SK-N-SH (cell line): ENCODE measurements around the gene MYO18B.

Experiments used
- CHD2 ChIP-seq: fragments of 150-350 bp; IDR thresholded peaks from 2 replicates; pipeline ENCODE4 v1.6.1; 2018; ENCODE audit warnings: low read length; ENCODE audit not compliant: partially characterized antibody
- ELF1 ChIP-seq: IDR thresholded peaks from 2 replicates; pipeline ENCODE4 v1.4.0; 2012
- EP300 ChIP-seq, 2 experiments: IDR thresholded peaks; 2 replicates each; pipeline versions ENCODE4 v1.4.0 to v1.6.1; 2012; ENCODE audit warnings: borderline replicate concordance in 1 of 2, low read depth in 1 of 2, low read length in 1 of 2
- POLR2AphosphoS5 ChIP-seq: IDR thresholded peaks from 2 replicates; pipeline ENCODE4 v1.6.1; 2012; ENCODE audit warnings: low read depth, low read length
- RAD21 ChIP-seq: IDR thresholded peaks from 2 replicates; pipeline ENCODE4 v1.6.1; 2012; ENCODE audit warnings: mild to moderate bottlenecking, low read length
- SIN3A ChIP-seq: IDR thresholded peaks from 2 replicates; pipeline ENCODE4 v1.6.1; 2012; ENCODE audit warnings: low read depth, mild to moderate bottlenecking, low read length, moderate library complexity, borderline replicate concordance
- SMC3 ChIP-seq: IDR thresholded peaks from 2 replicates; pipeline ENCODE4 v1.6.1; 2012; ENCODE audit warnings: low read depth, low read length, improper control_type of control experiment
- TEAD4 ChIP-seq: IDR thresholded peaks from 2 replicates; pipeline ENCODE4 v1.4.0; 2012; ENCODE audit warnings: mild to moderate bottlenecking, borderline replicate concordance; ENCODE audit not compliant: insufficient read depth
- USF2 ChIP-seq: fragments of 150-350 bp; IDR thresholded peaks from 2 replicates; pipeline ENCODE4 v1.6.1; 2017; ENCODE audit warnings: antibody characterized with exemption, low read length, low read depth, borderline replicate concordance
- TF ChIP-seq, protein P1 (sequence below): fragments of 200-600 bp; sonication (generic); IDR thresholded peaks from 2 replicates; pipeline ENCODE4 v1.6.1; 2017; ENCODE audit warnings: antibody characterized with exemption, mild to moderate bottlenecking, moderate library complexity
- TF ChIP-seq, protein P2 (sequence below): IDR thresholded peaks from 2 replicates; pipeline ENCODE4 v1.6.1; 2012; ENCODE audit warnings: mild to moderate bottlenecking, low read depth, low read length, moderate library complexity

DNA sequence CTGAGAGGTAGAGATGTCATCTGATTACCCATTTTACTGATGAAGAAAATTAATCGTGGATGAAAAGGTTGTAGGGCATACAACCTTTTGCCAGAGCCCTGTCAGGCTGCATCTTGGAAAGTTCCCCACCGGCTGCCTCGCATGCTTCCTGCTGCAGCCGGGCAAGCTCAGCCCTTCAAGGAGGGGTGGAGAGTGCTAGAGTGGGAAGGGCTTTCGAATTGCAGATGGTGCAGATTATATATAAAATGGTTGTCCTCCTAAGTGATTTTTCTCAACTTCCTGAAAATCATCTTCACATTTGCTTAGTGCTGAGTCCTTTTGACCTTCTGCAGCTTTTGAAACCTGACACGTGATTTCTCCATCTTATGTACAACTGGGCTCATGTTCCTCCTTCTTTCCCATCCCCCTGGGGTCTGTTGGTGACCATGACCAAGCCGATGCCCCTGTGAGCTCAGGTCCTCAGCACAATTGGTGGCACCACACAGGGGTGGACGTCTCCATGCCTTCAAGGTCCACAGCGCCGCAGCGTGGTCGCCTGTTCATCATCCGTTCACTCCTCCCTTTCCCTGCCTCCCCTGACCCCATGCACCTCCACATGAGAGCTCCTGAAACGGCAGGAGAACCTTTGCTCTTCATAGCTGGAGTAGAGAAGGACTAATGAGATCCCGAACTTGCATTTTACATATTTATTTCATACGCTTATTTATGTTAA is 47.6 kb upstream of the MYO18B start:
- no peak for TF ChIP-seq TEAD4
- no peak for TF ChIP-seq SIN3A
- TF ChIP-seq USF2, result no peak
- no peak for TF ChIP-seq POLR2AphosphoS5
- TF ChIP-seq, protein P1, sequence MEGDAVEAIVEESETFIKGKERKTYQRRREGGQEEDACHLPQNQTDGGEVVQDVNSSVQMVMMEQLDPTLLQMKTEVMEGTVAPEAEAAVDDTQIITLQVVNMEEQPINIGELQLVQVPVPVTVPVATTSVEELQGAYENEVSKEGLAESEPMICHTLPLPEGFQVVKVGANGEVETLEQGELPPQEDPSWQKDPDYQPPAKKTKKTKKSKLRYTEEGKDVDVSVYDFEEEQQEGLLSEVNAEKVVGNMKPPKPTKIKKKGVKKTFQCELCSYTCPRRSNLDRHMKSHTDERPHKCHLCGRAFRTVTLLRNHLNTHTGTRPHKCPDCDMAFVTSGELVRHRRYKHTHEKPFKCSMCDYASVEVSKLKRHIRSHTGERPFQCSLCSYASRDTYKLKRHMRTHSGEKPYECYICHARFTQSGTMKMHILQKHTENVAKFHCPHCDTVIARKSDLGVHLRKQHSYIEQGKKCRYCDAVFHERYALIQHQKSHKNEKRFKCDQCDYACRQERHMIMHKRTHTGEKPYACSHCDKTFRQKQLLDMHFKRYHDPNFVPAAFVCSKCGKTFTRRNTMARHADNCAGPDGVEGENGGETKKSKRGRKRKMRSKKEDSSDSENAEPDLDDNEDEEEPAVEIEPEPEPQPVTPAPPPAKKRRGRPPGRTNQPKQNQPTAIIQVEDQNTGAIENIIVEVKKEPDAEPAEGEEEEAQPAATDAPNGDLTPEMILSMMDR, result no peak
- TF ChIP-seq, protein P2, sequence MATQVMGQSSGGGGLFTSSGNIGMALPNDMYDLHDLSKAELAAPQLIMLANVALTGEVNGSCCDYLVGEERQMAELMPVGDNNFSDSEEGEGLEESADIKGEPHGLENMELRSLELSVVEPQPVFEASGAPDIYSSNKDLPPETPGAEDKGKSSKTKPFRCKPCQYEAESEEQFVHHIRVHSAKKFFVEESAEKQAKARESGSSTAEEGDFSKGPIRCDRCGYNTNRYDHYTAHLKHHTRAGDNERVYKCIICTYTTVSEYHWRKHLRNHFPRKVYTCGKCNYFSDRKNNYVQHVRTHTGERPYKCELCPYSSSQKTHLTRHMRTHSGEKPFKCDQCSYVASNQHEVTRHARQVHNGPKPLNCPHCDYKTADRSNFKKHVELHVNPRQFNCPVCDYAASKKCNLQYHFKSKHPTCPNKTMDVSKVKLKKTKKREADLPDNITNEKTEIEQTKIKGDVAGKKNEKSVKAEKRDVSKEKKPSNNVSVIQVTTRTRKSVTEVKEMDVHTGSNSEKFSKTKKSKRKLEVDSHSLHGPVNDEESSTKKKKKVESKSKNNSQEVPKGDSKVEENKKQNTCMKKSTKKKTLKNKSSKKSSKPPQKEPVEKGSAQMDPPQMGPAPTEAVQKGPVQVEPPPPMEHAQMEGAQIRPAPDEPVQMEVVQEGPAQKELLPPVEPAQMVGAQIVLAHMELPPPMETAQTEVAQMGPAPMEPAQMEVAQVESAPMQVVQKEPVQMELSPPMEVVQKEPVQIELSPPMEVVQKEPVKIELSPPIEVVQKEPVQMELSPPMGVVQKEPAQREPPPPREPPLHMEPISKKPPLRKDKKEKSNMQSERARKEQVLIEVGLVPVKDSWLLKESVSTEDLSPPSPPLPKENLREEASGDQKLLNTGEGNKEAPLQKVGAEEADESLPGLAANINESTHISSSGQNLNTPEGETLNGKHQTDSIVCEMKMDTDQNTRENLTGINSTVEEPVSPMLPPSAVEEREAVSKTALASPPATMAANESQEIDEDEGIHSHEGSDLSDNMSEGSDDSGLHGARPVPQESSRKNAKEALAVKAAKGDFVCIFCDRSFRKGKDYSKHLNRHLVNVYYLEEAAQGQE, result no peak
- TF ChIP-seq RAD21, result no peak
- TF ChIP-seq SMC3, result no peak
- TF ChIP-seq CHD2, result no peak
- no peak for TF ChIP-seq ELF1
- TF ChIP-seq EP300 (IDR thresholded peaks at IDR 0.05; ENCODE audit: borderline replicate concordance in 1 of 2, low read depth in 1 of 2, low read length in 1 of 2), result no peak
